Kidney tubule cell (primary cell): ENCODE data around the gene PODXL2.

Source experiments
- DNase-seq: peaks from one replicate; pipeline ENCODE4 v3.0.0-alpha.2; 2018; ENCODE audit warnings: low spot score

Gene PODXL2

GRCh38 chr3:127710155-127710941, 81.4 kb downstream of the PODXL2 start:
- no peak for DNase-seq

GRCh38 chr3:127711021-127711695, 82.2 kb downstream of the PODXL2 start:
- no peak for DNase-seq

GRCh38 chr3:127711896-127712295, 82.9 kb downstream of the PODXL2 start:
- no peak for DNase-seq

- DNase-seq: no peak
Measured at GRCh38 chr3:127712461-127712860, 83.5 kb downstream of the PODXL2 start.

GRCh38 chr3:127712881-127713771, 84.1 kb downstream of the PODXL2 start:
- no peak for DNase-seq

GRCh38 chr3:127714125-127714571, 85.2 kb downstream of the PODXL2 start:
- DNase-seq: no peak

GRCh38 chr3:127714866-127715265, 85.9 kb downstream of the PODXL2 start:
- no peak for DNase-seq

- no peak for DNase-seq
Measured at GRCh38 chr3:127715532-127715931, 86.5 kb downstream of the PODXL2 start.

GRCh38 chr3:127716384-127716783, 87.4 kb downstream of the PODXL2 start:
- DNase-seq: no peak

GRCh38 chr3:127717357-127718244, 88.6 kb downstream of the PODXL2 start:
- DNase-seq: no peak

GRCh38 chr3:127718245-127718915, 89.4 kb downstream of the PODXL2 start:
- no peak for DNase-seq

GRCh38 chr3:127718916-127719290, 89.9 kb downstream of the PODXL2 start:
- no peak for DNase-seq

GRCh38 chr3:127719369-127719768, 90.4 kb downstream of the PODXL2 start:
- DNase-seq: no peak

- DNase-seq: no peak
Measured at GRCh38 chr3:127720161-127720823, 91.3 kb downstream of the PODXL2 start.

GRCh38 chr3:127720985-127721935, 92.3 kb downstream of the PODXL2 start:
- no peak for DNase-seq

- no peak for DNase-seq
Measured at GRCh38 chr3:127722091-127722784, 93.3 kb downstream of the PODXL2 start.
